NCI-H526 (cell line): Measurements from ENCODE around the gene EHHADH.
A peak's percentile ranks its signal among the peaks of the same experiment; 100 is the strongest.
"Not testable (repeated sequence)": the region's sequence is repeated elsewhere in the genome, so short reads cannot be mapped to it uniquely, and the experiment has no call there.

Source experiments
- DNase-seq, 2 experiments: peaks; one replicate each; lab custom pipeline; 2025; lab: John Stamatoyannopoulos, UW

The EHHADH gene

DNA sequence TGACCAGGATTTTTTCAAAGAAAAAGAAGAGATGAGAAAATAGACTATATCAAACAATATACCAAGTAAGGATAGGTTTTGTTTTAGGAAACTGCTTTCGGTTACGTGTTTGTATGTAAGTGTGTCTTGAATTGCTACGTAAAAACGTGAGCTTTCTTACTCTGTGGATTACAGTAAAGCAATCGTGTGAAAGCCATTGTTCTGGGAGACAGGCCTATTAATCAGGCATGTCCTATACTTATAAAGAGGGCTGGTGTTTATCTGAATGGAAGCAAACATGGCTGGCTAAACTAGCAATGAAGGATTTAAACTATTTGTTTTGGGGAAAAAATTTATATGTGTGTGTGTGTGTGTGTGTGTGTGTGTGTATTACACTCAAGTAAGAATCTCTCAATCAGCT, 2.6 kb downstream of the EHHADH start:
- no peak for DNase-seq

DNA sequence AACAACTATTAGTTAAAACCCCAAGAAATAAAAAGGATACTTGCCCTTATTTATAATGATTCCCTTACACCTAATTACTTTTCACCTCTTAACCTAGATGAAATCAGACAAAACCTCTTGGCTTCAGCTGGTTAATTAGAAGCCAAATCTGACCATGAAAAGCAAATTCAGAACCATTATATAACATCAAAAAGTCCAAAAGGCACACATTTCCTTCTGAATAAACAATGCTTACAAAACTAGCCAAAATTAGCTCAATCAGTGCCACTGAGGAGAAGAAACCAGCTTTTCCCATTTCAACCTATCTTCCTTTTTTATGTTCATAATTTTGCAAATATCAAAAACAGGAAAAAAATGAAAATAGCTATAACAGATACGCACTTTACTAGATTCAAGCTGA, 3.2 kb downstream of the EHHADH start:
- DNase-seq, result no peak

DNA sequence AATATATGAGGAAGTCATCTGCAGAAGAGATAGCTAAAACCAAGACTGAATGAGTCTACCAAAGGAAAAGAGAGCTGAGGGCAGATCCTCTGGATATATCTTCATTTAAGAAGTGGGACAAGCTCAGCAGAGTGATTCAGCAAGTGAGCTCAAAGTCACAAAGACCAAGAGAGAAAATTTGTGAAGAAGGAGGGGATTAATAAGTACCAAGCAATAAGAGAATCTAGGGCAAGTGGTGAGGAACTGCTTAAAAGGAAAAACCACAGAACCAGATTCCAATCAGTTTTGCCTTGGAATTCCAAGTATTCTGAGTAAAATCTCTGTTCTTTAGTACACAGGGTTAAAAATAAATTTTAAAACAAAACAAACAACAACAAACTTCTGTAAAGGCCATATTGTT, 3.6 kb downstream of the EHHADH start:
- no peak for DNase-seq

DNA sequence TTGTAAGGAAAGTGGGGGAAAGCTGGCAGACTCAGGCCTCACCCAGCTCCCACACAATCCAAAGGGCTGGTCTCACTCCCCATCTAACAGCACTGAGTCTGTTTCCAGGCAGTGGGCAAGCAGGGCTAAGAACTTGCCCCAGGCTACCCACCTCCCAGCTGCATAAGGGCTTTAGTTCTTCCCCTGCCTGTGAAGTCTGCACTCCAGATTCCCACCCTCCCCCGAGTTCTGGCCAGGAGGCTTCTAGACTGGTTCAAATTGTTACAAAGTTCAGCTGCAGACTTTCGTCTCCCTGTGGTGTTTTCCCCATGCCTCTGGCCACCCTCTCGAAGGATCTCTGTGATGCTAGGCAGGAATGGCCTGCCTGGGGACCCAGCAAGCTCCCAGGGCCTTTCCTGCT, 11.2 kb downstream of the EHHADH start:
- no peak for DNase-seq

DNA sequence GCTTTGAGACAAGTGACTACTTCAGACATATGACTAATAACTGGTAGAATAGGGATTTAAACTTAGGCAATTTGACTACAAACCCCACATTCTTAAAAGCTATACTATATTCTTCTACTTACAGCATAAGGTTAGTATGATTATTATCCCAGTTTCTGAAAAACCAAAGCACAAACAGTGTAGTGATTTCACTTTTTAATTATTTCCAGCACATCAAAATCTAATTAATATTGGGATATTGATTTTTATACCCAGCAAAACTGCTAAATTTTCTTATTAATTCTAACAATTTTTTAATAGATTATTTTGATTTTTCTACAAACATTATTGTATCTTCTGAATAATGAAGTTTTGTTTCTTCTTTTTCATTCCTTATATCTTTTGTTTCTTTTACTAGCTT, 16.9 kb downstream of the EHHADH start:
- no peak for DNase-seq

DNA sequence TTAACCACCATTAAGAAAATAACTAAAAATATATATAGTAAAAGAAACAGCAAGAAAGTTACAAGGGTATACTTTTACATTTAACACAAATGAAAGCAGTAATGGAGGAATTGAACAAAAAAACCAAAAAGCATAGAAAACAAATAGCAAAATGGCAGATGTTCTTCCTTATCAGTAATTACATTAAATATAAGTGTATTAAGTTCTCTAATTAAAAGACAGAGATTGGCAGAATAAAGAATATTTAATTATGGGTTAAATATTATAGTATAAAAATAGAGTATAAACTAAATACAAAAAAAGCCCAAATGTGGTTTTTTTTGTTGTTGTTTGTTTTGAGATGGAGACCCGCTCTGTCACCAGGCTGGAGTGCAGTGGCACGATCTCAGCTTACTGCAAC, 20.5 kb downstream of the EHHADH start:
- DNase-seq, result no peak

DNA sequence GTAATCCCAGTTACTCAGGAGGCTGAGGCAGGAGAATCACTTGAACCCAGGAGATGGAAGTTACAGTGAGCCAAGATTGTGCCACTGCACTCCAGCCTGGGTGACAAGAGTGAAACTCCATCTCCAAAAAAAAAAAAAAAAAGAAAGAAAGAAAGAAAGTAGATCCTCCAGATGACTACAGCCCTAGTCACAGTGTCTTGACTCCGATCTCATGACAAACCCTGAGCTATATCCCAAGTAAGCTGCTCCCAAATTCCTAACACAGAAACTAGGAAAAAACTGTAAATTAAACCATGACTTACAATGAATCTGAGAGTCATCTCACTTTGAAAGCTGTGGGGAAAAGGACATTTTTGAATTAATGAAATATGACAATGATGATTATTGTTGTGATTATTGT, 27.3 kb downstream of the EHHADH start:
- DNase-seq, result not testable (repeated sequence)

DNA sequence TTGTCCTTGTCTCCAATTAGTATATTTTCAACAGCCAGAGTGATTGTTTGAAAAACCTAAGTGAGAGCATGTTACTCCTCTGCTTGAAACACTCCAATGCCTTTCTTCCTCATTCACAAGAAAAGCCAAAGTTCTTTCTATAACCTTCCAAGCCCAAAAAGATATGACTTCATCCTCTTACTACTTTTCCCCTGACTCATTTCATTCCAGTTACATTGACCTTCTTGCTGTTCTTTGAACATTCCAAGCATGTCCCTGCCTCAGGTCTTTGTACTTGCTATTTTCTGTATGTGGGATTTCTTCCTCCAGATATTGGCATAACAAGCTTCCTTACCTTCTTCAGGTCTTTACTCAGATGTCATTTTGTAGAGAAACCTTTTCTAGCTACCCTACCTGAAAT, 28.3 kb downstream of the EHHADH start:
- DNase-seq, result no peak

DNA sequence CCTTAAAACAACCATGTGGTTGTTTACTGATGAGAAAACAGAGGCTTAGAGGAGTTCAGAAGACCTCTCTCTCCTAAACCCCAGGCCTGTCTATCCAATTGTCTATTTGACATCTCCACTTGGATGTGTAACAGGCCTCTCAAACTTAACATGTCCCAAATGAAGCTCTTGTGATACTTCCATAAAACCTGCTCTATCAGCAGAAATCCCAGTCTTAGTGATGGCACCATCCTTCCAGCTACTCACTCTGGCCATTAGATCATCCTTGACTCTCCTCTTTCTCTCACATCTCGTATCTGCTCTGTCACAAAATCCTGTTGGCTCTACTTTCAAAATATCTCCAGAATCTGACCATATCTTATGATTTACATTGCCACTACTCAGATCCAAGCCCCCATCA, 28.8 kb downstream of the EHHADH start:
- DNase-seq, result no peak

DNA sequence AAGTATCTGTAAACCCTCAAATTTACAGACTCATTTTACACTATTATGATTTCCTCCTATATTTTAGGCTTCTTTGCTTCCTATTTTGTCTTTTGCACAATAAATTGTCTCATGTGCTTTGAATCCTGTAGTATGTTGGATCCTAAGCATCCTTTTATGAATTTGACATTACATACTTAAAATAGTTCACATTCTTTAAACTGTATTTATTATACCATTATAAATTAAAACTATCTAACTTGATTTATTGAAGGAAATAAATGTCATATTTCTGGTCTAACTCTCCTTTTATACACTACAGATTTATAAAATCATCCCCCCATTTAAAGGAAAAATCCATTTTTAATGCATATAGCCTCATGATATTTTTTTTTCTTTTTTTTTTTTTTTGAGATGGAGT, 32.6 kb downstream of the EHHADH start:
- no peak for DNase-seq

DNA sequence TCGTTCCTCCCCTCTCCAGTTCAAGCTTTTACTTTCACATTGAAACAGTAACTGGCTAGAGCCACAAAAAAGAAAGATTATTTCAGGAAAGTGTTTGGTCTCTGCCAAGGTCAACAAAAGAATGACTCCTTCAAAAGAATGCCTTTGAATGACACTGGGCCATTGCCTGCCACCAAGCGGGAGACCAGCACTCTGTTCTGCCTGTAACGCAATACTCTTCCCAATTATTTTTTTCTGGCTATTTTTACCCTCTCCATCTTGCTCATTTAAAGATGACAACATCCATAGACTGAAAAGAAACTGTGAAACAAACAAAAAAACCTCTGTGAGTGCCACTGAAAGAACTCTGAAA, 37.3 kb downstream of the EHHADH start:
- DNase-seq, result no peak

DNA sequence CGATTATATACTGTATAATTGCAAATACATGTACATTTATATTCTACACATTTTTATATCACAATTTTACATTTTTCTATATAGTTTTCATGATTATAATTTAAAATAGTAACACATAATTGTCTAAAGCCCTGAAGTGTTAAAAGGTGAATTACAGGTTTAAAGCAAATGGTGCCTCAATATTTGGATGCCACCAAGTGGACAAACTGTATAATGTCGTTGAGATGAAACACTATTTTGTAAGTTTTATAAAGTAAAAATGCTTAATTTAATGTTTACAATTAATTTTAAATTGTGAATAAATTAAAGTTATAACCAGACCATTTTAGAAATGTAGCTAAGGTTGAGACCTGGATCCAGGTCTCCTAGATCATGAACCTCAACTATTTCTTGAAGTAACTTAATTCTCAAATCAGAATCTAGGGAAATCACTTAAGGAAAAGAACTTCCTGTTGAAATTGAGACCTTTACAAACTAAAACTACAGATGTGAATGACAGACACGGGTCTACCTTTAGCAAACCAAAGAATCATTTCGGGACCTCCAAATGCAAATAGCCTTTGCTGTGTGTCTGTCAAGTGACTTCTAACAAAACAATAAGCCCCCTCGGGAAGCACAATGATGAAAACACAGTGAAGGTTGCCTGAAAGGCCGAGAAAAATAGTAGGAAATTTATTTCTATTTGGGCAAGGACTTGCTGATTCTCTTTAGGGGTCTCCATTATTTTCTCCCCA, 37.8 kb downstream of the EHHADH start:
- peak in 1 of 2 experiments; percentile 37 for DNase-seq

DNA sequence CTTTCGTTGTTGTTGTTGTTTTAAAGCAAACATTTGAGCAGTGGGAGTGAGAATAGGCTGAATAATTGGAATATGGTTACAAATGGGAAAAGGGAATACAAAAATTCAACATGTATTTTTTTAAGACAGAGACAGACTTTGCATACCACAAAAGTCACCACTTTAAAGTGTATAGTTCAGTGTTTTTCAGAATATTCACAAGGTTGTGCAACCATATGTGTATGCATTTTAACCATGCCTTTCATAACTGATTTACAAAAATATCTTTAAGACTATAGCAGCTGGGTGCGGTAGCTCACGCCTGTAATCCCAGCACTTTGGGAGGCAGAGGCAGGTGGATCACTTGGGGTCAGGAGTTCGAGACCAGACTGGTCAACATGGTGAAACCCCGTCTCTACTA, 41.3 kb downstream of the EHHADH start:
- DNase-seq, result no peak

DNA sequence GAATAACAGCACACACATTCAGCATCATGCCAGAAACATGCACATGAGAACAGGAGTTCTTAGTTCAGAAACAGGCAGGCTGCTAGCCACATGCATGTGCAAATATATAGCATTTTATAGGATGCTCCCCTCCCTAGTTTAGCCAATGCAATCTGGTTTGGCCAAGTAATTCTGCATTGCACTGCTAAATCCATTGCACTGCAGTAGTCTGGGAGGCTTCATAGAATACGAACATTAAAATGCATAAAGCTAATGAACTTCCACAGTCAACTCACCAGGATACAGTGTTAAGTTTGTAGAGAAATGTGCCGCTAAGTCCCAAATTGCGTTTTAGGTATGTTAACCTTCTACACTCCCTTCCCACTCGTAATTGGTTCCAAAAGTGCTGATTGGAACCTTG, 41.8 kb downstream of the EHHADH start:
- DNase-seq, result no peak

DNA sequence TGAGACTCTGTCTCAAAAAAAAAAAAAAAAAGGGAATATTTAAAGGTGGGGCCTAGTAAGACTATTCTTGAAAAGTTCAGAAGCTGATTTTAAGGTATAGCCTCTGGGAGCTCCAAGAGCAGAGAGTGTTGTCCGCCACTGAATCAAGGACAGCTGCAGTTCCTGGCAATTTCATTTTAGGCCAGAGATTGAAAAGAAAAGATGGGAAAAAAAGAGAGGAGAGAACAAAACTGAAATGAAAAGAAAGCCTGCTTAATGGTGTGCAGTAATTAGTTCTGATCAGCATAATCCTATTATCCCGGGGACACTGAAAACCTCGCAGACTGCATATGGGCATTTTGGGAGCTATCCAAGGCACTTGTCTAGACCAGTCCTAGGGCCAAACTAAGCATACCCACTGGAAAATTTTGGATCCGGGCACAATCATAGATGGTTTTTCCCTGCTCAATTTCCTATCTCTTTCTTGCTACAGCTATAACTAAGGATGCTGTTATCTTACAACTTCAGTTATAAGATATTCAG, 43.2 kb downstream of the EHHADH start:
- no peak for DNase-seq

DNA sequence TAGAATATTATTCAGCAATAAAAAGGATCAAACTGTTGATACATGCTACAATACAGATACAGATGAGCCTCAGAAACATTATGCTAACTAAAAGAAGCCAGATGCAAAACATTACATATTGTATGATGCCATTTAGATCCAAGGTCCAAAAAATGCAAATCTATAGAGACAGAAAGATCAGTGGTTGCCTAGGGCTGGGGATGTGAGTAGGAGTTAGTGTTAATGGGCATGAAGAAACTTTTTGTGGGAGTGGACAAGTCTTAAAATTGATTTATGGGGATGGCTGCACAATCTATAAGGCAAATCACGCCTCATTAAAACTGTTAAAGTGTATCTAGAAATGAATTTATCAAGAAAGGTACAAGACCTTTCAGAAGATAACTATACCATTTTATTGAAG, 45.0 kb downstream of the EHHADH start:
- DNase-seq, result peak; percentile 67 to 72

DNA sequence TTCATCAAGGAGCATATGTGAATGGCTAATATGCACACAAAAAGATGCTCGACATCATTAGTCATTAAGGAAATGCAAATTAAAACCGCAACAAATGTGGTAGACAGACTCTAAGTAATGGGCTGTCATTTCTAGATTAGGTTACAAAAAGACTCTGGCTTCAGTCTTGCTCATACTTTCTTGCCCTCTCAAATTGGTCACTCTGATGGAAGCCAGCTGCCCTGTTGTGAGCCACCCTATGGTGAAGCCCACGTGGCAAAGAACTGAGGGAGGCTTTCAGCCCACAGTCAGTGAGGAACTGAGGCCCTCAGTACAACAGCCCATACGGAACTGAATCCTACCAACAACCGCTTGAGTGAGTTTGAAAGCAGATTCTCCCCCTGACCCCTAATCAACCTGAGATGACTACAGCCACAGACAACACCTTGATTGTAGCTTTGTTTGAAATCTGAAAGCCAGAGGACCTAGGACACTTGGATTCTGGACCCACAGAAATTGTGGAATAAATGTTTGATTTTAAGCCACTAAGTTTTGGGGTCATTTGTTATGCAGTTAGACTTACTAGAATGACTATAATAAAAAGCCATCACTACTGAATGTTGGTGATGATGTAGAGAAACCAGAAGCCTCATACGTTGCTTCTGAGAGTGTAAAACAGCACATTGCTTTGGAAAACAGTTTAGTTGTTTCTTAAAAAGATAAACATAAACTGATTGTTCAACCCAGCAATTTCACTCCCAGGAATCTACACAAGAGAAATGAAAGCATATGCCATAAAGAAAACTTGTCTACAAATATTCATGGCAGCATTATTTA, 45.7 kb downstream of the EHHADH start:
- DNase-seq, result peak in 1 of 2 experiments; percentile 5

DNA sequence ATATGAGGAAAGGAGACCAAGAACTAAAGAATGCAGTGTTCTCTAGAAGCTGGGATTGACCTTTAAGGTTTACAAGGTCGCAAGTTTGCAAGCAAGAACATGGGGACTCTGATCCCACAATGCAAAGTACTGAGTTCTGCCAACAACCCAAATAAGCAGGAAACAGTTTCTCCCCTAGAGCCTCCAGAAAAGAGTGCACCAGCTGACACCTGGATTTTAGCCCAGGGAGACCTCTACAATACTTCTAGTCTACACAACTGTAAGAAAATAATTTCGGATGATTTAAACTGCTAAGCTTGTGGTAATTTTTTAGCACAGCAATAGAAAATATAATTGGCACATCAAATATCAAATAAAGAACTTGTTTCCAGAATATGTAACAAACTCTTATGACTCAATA, 46.4 kb downstream of the EHHADH start:
- no peak for DNase-seq

DNA sequence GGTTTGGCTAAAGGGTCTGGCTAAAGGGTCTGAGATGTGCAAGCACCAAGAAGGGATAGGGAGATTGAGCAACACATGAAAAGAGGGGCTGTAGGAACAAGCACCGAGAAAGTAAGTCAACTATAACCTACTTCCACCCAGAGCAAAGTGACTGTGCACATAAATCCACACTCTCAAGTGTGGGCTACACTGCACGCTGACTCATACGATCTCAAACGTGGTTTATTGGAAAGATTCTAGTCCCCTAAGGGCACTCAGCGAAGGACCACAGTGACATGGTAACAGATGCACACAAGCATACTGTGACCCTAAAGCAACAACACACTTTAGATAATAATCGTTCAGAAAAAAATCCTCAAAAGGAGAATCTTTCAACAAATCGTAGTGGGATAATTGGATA, 48.0 kb downstream of the EHHADH start:
- DNase-seq, result no peak

DNA sequence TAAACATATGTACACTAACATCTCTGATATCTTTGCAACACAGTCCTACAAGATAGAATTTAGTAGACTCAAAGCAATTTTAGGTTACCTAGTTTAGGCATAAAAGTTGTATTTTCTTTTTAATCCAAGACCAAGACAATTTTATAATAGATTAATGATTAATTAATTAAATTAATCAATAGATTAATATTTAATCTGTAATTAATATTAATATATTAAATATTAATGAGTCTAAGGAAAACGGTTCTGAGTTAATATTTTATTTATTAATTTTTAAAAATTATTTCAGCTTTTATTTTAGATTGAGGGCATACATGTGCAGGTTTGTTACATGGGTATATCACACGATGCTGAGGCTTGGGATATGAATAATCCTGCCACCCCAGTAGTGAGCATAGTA, 49.0 kb downstream of the EHHADH start:
- DNase-seq, result no peak

DNA sequence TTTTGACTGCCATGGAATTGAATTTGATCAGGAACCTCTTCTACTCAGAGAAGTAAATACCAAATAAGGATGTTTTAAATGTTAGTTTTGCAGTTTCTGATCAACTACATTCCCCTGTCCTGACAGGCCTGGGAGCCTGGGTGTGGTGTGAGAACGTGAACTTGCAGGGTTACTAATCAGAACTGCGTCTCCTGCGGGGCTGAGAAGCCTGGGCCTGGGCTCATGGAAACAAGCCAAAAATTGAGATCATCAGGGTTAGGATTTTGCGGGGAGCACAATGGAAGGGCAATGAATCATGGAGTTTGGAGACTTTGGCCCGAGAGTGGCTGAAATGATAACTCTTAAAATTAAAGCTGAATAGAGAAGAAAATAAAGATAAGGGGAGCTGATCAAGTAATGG, 53.2 kb downstream of the EHHADH start:
- DNase-seq, result no peak

DNA sequence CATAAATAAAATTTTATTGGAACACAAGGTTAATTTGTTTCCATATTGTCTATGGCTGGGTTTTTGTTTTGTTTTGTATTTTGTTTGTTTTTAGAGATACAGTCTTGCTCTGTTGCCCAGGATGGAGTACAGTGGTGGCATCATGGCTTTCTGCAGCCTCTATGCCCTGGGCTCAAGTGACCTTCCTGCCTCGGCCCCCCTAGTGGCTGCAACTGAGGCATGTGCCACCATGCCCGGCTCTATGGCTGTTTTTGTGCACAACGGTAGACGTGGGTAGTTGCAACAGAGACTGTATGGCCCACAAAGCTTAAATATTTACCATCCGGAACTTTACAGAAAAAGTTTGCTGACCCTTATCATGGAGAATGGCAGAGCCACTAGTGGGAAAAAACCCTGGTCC, 54.2 kb downstream of the EHHADH start:
- DNase-seq, result no peak

DNA sequence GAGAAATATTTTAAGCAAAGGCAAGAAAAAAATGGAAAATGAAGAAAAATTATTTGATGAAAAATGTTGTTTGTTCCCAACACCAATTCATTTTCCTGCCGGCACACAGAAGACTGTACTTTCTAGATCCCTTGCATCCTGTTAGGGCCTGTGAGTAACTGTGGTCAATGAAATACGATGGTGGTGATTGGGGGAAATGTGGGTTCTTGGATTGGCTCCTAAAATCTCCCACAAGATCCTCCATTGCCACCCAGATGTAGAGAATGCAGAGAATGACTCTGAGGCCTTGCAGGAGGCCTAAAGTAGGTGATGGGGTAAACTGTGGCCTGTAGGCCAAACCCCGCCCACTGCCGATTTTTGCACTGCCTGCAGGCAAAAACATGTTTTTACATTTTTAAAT, 54.6 kb downstream of the EHHADH start:
- no peak for DNase-seq

DNA sequence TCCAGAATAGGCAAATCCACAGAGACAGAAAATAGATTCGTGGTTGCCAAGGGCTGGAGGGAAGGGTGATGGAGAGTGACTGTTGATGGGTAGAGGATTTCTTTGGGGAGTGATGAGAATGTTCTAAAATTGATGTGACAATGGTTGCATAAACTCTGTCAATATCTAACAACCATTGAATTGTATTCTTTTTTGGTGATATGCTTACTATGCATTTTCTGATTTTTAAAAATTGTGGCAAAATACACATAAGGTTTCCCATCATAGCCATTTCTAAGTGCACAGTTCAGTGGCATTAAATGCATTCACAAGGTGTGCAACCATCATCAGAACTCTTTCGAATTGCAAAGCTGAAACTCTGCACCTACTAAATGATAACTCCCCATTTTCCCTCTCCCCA, 56.8 kb downstream of the EHHADH start:
- no peak for DNase-seq
